ENCODE measurements around the gene DENND1B.

DENND1B gene

GRCh38 chr1:197619008-197619640, 156.2 kb downstream of the DENND1B start:
- no peak for DNase-seq (ENCODE audit: low spot score)
- in situ Hi-C loops (cut with MboI; ENCODE audit: low sequenced_read_pairs, unreplicated experiment), result no loop called here
- TF ChIP-seq CTCF (IDR thresholded peaks at IDR 0.05; ENCODE audit: borderline replicate concordance, control extremely low read depth, extremely low read depth, insufficient read depth, missing control alignments), result no peak

GRCh38 chr1:197618061-197618460, 157.2 kb downstream of the DENND1B start:
- TF ChIP-seq CTCF (IDR thresholded peaks at IDR 0.05; ENCODE audit: borderline replicate concordance, control extremely low read depth, extremely low read depth, insufficient read depth, missing control alignments), result no peak
- in situ Hi-C loops (cut with MboI; ENCODE audit: low sequenced_read_pairs, unreplicated experiment), result no loop called here
- no peak for DNase-seq (ENCODE audit: low spot score)

DNA sequence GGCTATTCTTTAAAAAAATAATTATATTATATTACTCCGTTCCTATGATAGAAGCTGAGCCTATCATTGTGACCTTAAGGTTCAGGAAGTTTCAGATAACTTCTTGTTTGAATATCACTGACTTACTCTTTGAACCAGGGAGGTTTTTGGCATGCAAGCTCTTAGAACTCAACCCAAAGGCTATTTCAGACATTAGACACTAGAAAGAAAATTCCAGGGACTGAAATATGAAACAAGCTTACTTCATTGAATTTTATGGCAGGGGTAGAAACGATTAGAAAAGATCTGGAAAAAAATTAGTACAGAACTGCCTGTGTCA, 159.6 kb downstream of the DENND1B start:
- TF ChIP-seq CTCF (IDR thresholded peaks at IDR 0.05; ENCODE audit: borderline replicate concordance, control extremely low read depth, extremely low read depth, insufficient read depth, missing control alignments), result no peak
- in situ Hi-C loops (cut with MboI; ENCODE audit: low sequenced_read_pairs, unreplicated experiment), result no loop called here

GRCh38 chr1:197614916-197615692, 160.2 kb downstream of the DENND1B start:
- in situ Hi-C loops (cut with MboI; ENCODE audit: low sequenced_read_pairs, unreplicated experiment), result no loop called here
- DNase-seq (ENCODE audit: low spot score), result no peak
- peak; percentile 59 for TF ChIP-seq CTCF (IDR thresholded peaks at IDR 0.05; ENCODE audit: borderline replicate concordance, control extremely low read depth, extremely low read depth, insufficient read depth, missing control alignments)

More for the DNA sequence above, 159.6 kb downstream of the DENND1B start:
- DNase-seq (ENCODE audit: low spot score), result no peak

DNA sequence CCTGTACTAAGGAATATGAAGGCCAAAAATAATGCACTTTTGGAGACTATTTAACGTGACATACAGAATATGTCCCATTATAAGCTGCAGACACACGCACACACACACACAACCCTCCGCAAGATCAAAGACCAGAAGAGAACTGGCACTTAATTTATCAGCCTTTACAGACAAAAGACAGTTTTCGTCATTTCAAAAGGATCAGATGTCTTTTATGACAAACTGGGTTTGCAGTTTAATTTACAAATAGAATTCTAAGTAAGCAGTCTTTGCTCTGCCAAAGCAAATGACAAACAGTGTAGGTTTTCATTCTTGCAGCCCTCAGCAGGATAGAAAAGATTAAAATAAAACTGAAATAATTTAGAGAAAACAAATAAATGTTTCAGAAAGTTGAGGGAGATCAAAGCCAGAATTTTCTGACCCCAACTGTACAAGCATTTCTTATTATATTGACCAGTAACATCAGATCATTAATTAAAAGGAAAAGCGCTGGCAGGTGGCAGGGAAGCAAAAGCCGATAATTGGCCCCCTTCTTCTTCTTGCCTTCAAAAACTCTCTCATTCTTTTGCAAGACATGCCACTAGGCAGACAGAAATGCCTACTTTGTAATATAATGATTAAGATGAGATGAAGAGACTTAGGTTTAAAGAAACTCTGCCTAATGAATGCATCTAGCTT, 169.0 kb downstream of the DENND1B start:
- DNase-seq (ENCODE audit: low spot score), result no peak
- in situ Hi-C loops (cut with MboI; ENCODE audit: low sequenced_read_pairs, unreplicated experiment), result no loop called here

More for the DNA sequence above, 169.0 kb downstream of the DENND1B start:
- TF ChIP-seq CTCF (IDR thresholded peaks at IDR 0.05; ENCODE audit: borderline replicate concordance, control extremely low read depth, extremely low read depth, insufficient read depth, missing control alignments), result no peak

Measured in GM13976 (cell line).